ENCODE measurements around the gene CTNNBL1.
"Not testable (repeated sequence)": the region's sequence is repeated elsewhere in the genome, so short reads cannot be mapped to it uniquely, and the experiment has no call there.

CTNNBL1 gene

GRCh38 chr20:37827605-37828004 is 133.8 kb downstream of the CTNNBL1 start:
- no peak for DNase-seq

GRCh38 chr20:37828684-37829083 is 134.9 kb downstream of the CTNNBL1 start:
- DNase-seq: no peak

DNA sequence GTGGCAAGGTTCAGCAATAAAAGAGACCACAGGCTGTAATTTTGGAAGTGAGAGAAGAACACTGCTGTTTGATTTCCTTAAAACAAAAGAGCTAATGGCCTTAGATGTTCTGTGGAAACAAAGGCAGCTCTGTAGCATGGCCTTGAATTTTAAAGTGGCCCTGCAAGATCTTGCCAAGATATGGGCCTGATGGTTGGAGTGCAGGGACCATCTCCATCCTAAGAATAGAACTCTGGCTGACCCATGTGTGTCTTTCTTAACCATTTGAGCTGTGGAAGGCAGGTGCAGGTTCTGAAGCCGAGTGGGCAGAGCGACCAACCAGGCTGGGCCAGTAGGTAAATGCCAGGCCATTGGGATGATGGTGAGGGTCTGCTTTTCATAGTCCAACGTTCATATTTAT is 135.3 kb downstream of the CTNNBL1 start:
- DNase-seq: no peak

DNA sequence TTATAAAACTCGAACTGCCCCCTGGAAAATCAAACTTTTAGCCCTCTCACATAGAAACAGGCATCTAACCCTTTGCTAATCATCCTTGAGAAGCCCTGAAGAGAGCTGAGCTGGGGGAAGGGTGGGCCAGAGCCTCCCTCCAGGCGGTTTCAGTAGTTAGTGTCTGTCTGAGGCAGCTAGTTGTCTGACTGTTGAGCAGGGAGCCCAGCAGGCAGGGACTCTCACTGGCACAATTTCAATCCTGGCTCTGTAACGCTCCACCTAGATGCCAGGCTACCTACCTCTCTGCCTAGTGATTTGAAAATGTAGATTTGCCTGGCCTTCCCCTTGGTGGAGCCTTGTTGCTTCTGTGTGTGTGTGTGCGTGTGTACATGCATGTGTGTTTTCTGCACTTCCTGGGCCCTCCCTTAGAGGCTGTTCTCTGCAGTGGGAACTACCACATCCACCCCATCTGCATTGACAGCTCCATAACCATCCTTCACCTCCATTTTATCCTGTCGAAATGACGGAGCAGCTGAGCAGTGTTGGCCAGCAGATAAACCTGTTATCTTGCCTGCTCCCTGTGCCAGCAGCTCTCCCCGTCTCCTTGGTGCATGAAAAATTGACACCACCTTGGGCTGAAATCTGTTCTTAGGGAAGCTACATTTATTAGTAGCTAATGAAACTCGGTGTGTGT is 139.5 kb downstream of the CTNNBL1 start:
- DNase-seq: no peak

GRCh38 chr20:37836926-37837325 is 143.1 kb downstream of the CTNNBL1 start:
- no peak for DNase-seq

DNA sequence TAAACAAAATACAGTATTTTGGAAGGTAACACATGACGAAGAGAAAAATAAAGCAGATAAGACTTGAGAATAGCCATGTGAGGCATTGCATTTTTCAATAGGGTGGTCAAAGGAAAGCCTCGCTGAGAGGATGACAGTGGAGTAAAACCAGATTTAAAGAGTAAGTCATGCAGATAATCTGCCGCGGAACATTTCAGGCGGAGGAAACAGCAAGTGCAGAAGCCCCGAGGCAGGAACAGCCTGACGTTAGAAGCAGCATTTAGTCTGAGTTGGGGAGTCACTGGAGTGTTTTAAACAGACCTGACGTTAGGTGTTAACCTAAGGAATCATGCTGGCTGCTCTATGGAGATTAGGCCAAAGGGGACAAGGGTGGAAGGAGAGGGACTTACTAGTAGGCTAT is 144.1 kb downstream of the CTNNBL1 start:
- no peak for DNase-seq

- no peak for DNase-seq
These were observed 145.1 kb downstream of the CTNNBL1 start for GRCh38 chr20:37838769-37839431.

GRCh38 chr20:37839432-37839827 is 145.6 kb downstream of the CTNNBL1 start:
- DNase-seq: peak; percentile 57

DNA sequence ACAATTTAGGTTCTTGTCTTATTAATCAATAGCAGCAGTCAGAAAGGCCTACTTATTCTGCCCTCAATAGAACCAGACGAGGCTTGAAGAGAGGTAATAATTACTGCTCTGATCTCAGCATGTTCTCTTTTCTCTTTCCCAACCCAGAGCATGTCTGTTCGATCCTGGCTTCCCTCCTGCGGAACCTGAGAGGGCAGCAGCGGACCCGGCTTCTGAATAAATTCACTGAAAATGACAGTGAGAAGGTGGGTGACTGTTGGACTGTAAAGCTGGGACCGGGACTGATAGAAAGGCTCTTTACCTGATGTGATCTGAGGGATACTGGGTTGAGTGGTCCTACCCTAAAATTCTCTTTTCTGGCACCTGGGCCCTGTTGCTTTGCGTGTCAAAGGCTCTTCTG is 146.1 kb downstream of the CTNNBL1 start:
- DNase-seq: no peak

DNA sequence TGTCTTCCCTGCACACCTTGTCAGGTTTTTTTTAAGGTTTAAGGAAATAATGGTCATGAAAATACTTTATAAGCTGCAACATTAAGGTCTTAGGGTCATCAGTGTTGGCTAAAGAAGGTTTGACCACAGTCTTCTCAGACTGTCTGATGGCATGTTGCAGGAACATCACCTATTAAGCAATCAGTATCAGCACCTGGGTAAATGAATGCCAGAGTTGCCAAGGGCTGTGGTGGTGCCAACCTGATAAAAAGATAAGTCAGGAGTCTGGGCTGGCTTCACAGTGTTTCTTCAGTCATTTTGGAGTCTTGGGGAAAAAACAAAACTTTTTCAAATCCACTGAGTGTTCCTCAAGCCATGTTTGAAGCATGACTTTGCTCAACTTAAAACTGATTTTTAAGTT is 147.6 kb downstream of the CTNNBL1 start:
- DNase-seq: no peak

DNA sequence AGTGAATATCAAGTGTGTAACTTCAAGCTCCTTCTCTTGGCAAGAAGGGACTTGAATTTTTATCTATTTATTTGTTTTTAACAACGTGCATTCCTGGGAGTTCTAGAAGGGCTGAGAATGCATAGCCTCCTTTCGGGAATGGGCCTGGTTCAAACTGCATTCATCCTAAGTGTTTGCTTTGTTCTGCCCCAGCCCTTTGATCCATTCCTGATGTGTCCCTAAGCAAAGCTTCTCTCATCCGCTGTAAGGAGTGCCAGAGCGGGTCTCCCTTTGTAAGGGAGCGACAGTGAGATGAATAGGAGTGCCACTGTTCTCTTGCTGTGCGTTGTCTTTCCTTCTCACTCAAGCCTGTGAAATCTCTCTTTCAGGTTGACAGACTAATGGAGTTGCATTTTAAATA is 148.1 kb downstream of the CTNNBL1 start:
- DNase-seq: no peak

- DNase-seq: no peak
These were observed 151.4 kb downstream of the CTNNBL1 start for GRCh38 chr20:37845241-37845681.

DNA sequence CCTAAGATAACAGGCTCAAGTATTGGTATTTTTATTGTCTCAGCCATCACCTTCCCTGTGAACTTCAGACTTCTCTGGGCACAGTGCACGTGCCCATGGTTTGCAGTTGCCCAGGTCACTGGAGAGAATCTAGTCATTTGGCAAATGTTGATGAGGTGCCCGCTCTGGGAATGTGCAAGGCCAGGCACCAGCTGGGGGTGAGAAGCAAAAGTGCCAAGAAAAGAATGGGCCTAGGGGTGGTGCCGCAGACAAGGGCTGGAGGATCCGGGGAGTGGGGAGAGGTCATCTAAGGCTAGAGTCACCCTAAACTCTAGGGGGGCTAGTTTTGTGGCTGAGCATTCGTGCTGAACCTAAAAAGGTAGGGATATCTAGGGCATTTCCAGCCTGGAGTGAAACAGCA is 152.0 kb downstream of the CTNNBL1 start:
- DNase-seq: no peak

DNA sequence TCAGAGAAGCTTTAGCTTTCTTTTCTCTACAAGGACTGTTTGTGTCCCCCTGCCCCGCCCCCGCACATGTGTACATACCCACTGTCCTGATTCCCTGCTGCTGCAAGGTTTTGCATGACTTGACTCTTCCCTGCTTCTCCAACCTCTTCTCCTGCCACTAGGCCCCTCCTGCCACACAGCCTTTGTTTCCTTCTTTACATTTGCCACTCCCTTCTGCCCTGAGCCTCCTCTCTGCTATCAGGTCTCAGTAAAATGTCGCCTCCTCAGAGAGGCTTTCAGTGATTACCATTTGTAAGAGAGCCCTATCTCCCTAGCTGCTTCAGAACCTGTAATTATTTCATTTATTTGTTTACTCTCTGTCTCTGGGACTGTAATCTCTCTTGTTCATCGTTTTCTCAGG is 152.7 kb downstream of the CTNNBL1 start:
- peak; percentile 18 for DNase-seq

GRCh38 chr20:37848706-37849105 is 154.9 kb downstream of the CTNNBL1 start:
- DNase-seq: no peak

DNA sequence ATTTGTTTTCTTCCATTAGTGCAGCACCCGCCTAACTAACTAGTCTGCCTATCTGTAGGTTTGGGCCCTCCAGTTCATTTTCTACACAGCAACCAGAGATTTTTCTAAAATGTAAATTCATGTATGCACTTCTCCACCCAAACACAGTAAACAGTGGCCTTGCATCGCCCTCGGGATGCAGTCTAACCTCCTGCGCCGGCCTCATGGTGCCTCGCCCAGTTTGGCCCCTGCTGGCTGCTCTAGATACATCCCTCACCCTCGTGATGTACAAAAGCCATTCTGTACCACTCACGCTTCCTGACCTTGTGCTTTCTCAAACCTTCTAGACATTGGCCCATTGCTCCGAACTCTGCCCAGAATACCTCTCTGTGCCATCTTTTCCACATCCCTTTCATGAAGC is 155.3 kb downstream of the CTNNBL1 start:
- no peak for DNase-seq

- DNase-seq: no peak
These were observed 155.7 kb downstream of the CTNNBL1 start for GRCh38 chr20:37849566-37849965.

GRCh38 chr20:37850036-37850592 is 156.3 kb downstream of the CTNNBL1 start:
- no peak for DNase-seq

DNA sequence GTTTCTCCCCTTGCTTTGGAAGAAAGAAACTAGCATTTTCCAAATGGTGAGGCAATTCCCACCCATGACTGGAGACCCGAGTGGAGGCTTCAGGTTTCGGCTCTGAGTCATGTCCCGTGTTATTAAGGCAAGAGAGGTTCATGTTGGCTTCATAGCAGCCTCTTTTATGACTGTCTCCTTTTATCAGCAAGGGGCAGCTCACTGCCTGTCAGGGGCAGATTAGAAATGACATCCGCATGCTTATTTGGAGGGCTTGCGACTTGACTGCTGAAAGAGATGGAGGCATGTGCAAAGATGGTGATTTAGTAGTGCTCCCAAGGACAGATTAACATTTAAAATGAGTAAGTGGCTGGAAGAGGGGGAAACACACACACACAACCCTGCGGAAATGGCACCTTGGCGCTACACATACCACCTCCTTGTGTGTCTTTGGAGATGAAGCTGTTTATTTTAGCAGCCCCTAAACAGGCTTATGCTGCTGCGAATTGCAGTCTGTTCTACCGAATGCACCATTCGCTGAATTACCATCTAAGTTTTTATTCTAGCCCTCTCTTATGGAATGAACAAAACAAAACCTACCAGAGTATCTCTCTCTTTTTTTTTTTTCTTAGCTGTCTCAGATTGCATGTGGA is 157.0 kb downstream of the CTNNBL1 start:
- no peak for DNase-seq

- no peak for DNase-seq
These were observed 158.8 kb downstream of the CTNNBL1 start for GRCh38 chr20:37852666-37853065.

GRCh38 chr20:37853823-37854375 is 160.1 kb downstream of the CTNNBL1 start:
- DNase-seq: no peak

DNA sequence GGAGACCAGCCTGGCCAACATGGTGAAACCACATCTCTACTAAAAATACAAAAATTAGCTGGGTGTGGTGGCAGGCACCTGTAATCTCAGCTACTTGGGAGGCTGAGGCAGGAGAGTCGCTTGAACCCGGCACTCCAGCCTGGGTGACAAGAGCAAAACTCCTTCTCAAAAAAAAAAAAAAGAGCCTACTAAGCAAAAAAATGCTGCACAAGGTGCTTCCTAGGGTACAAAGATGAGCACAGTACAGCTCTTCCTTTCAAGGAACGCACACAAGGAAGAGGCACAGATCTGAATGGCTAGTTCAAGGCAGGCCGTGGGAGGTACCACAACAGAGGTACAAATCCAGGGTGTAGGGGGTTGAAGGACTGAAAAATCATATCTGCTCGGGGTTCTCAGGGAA is 162.2 kb downstream of the CTNNBL1 start:
- DNase-seq: not testable (repeated sequence)

DNA sequence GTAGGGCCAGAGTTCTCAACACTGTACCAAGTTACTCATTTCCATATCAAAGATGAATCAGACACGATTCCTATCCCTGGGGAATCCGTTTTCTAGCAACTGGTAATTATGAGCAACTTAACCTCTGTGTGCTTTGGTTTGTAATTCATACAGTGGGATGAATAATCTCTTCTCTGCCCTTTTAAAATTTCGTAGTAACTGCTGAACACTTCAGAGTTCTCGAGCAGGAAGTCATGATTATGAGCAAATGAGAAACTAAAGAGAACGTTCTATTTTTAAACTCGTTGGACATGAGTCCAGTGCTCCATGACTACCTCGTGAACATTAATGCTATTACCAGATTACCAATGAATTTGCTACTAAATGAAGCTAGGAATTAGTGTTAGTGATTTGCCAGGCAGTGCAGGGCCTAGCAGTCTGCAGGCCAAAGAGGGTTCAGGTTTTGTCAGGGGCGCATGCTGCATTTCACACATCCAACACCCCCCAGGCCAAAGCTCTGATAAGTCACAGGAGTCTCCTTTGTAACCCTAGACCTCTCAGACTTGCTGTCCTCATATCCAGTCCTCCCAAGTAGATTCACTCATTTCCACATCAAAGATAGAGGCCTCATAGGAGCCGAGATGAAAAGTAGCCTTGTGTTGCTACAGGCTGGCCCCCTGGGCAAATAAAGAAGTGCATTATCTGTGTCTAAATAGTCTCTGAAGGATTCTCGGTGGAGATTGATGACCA is 163.3 kb downstream of the CTNNBL1 start:
- no peak for DNase-seq

All from DMS79 treated with DMSO at 0.1 percent for 48 hours (cell line).